Activated CD8-positive, alpha-beta memory T cell treated with anti-CD3 and anti-CD28 coated beads for 48 hours (primary cell): ENCODE measurements around the gene IGFBP7.

Experiments used
- DNase-seq, 3 experiments: peaks; one replicate each; pipeline ENCODE4 v3.0.0-alpha.2; 2020; ENCODE audit warnings: low read depth in 2 of 3, low spot score in 2 of 3

The IGFBP7 gene, protein sequence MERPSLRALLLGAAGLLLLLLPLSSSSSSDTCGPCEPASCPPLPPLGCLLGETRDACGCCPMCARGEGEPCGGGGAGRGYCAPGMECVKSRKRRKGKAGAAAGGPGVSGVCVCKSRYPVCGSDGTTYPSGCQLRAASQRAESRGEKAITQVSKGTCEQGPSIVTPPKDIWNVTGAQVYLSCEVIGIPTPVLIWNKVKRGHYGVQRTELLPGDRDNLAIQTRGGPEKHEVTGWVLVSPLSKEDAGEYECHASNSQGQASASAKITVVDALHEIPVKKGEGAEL

GRCh38 chr4:57109847-57110639 is at the start of gene IGFBP7:
Gene IGFBP7 (minus strand): TSS chr4:57110385. CDS start chr4:57110351, 34 bp downstream.
- no peak for DNase-seq

DNA sequence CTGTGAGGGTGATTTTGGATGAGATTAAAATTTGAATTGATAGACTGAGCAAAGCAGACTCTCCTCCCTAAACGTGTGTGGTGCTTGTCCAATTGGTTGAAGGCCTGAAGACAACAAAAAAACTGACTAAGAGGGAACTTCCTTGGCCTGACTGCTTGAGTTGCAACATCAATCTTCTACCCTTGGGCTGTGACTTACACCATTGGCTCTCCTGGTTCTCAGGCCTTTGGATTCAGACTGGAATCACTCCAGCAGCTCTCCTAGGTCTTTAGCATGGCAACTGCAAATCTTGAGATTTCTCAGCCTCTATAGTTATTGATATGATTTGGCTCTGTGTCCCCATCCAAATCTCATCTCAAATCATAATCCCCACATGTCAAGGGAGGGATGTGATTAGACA is 49.7 kb upstream of the IGFBP7 start:
- DNase-seq = no peak

DNA sequence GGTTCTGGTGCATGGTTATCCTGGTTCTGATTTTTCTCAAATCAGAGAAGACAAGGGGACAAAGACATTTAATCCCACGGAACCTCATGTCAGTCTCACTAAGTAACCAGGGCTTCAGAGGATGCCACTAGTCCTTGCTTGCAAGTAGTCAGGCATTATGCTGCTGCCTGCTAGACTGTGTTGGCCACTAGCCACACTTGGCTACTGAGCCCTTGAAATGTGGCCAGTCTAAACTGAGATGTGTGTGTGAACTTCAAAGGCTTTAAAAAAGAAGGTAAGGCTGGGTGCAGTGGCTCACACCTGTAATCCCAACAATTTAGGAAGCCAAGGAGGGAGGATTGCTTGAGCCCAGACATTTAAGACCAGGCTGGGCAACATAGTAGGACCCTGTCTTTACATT is 48.6 kb upstream of the IGFBP7 start:
- no peak for DNase-seq

DNA sequence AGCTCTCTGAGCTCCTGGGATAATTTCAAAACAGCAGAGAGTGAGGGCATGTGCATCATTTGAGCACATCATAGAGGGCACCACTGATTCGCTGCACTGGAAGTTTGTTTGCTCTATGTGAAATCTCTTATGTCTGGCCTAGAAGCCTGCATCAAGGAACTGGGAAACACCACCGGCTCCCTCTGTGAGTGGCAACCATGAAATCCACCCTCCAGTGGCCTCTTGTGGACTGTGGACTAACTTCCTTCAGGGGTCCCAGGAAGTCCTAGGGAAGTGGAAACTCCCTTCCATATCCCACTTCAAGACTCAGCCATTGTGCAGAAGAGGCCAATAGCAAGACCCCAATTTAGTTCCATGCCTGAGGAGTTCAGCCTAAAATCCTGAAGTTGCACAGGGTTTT is 48.0 kb upstream of the IGFBP7 start:
- no peak for DNase-seq

GRCh38 chr4:57157596-57158137 is 47.5 kb upstream of the IGFBP7 start:
- DNase-seq = no peak

- no peak for DNase-seq
Observed at GRCh38 chr4:57156242-57156990, 46.2 kb upstream of the IGFBP7 start.

DNA sequence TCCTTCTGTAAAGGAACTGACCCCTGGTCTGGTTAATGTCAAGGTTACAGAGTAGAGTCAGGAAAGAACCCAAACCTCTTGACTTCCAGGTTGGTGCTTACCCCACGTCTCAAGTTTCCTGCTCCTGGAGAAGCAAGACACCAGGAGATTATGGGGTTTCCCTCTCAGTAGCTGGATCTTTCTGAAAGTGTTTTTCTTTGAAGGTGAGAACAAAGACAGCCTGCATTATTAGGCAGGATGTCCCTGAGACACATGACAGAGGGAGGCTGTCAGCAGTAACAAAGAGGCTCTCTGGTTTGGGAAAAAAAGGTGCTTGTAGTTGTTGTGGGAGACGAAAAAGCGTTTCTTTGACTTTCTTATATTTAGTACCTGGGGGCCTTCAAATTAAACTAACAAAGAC is 44.7 kb upstream of the IGFBP7 start:
- no peak for DNase-seq

DNA sequence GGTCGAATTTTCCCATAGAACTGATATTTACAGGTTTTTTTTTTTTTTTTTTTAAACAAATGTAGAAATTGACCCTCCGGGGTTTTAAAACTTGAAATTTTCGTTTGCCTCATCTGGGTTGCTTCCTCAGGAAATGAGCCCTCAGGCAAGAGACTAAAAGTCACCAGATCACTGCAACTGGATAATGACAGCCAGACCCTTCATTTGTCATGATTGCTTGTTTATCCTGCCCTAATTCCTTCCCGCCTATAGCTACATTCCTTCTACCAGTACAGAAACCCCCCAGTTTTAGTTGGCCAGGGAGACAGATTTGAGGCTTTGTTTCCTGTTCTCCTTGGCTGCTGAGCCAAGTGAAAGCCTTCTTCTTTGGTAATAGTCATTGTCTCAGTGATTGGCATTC is 44.0 kb upstream of the IGFBP7 start:
- no peak for DNase-seq

- DNase-seq = no peak
Observed at GRCh38 chr4:57153207-57153606, 43.0 kb upstream of the IGFBP7 start.

GRCh38 chr4:57151481-57151880 is 41.3 kb upstream of the IGFBP7 start:
- no peak for DNase-seq

DNA sequence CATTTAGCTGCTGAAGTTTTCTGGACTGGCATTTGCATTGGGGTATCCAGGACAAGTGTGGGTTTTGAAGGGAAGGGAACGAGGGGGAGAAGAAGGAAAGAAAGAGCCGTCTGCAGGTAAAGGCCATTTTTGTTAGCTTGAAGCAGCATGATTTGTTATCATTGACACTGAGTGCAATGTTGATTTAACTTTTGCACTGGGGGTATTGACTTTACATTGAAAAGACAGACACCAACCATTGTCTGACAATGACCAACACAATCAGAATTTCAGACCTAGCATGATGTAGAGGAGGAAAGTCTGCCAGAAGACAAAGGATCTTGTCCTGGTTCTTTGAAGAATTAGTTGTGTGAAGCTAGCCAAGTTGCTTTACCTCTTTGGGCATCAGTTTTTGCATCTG is 39.6 kb upstream of the IGFBP7 start:
- DNase-seq = no peak

DNA sequence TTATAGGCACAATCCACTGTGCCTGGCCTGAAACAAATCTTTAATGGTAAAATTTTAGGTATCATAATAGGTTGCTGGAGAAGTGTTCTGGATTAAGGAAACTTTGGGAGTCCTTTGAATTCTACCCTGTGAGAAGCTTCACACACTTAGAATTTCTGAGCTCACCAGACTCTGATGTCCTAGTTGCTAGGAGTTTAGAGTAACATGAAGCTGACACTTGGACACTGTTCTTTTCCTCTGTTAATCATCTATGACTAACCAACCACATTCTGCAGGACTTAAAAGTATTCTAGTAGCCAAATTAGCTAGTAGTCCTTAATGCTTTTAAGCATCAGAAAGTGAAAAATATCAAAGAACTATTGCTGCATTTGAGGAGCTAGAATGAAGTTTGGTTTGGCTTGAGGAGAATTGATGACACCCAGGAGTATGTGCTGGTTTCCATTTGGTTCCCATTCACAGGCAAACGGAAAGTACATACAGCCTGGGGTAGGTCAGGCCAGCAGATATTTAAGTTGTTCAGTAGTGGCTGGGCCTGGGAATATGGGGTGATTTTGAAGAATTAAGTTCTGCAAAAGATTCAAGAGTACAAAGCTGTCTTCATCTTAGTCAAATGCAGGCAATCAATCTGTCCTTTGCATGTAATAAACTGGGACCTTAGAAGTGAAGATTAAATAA is 38.8 kb upstream of the IGFBP7 start:
- DNase-seq = no peak

DNA sequence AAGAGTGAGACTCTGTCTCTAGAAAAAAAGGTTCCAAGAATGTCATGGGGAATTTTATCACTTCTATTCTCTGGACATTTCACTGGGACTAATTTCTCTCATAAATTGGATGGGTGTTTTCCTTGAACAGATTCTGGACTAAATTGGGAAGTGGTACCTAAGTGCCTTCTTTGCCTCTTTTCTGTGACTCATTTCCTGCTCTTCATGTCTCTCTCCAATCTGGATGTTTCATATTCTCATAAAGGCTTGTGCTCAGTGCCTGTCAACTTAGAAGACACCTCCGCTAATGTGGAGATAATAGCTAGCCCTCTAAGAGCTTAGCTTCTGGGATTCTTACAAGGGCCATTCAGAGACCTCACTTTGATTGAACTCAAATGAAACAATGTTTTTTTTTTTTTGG is 38.0 kb upstream of the IGFBP7 start:
- DNase-seq = no peak

DNA sequence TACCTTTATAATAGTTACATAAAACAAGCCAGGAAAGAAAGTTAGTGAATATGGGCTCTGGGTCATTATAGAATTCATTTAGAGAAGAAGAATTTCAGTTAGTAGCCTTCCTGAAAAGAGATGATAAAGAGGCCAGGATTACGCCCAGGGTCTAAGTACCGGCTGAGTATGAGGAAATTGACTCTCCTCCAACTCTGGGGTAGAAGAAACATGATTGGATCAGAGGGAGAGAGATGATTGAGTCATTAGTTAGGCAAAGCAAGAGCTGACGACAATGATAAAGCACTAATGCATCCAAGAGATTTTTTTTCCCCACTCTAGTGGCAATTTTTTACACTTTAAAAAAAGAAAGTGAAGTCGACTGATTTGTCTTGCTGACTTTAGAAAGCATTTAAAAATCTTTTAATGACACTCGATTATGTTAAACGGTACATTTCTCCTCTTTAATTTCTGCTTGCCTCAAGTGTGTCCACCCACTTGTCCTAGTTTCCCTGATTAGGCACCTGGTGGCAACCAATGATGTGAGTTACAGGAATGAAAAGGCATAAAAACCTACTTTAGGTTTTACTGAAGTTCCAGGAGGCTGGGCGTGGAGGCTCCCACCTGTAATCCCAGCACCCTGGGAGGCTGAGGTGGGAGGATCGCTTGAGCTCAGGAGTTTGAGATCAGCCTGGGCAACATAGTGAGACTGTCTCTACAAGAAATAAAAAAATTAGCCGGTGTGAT is 37.3 kb upstream of the IGFBP7 start:
- no peak for DNase-seq

- no peak for DNase-seq
Observed at GRCh38 chr4:57146444-57146843, 36.3 kb upstream of the IGFBP7 start.

DNA sequence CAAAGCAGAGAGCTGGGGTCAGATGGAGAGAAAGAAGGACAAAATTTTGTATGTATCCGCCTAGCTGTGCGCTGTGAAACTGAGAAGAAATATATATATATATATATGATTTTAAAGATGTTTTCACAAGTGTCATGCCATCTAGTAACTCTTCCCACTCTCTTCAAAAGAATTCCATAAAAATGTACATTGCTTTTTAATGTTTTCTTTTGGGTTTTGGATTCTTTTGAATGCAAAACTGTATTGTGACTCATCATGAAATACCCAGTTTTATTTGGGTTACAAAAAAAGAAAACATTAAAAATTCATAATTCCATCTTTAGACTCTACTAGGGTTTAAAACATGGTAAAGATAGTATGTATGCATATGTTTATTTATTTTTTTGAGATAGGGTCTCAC is 34.3 kb upstream of the IGFBP7 start:
- no peak for DNase-seq

GRCh38 chr4:57139783-57140182 is 29.6 kb upstream of the IGFBP7 start:
- DNase-seq = no peak

DNA sequence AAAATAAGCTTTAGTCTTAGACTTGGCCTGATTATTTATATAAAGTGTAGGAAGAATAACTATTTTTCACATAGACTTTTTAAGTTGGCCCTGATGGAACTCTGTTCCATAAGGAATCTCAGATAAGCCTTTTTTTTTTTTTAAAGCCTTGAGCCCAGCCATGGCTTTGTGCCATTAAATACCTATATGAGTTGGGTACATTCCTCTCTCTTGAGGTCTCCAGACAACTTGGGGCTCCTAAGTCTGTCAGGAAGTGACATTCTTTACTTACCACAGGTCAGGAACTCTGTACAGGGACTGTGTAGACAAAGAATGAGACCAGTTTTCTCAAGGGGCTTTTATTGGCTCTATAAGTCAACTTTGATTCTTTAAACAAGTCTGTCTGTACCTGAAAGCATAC is 27.1 kb upstream of the IGFBP7 start:
- DNase-seq = no peak

DNA sequence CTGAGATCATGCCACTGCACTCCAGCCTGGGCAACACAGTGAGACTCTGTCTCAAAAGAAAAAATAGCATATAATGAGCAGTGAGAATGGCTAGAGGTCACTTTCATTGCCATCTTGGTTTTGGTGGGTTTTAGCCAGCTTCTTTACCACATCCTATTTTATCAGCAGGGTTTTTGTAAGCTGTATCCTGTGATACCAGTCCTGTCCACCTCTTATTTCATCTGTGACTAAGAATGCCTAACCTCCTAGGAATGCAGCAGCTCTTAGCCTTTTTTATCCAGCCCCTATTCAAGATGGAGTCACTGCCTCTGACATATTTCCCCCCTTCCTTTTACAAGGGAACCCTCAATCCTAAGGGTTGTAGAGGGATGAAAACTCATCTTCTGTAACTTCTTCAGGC is 26.1 kb upstream of the IGFBP7 start:
- no peak for DNase-seq

DNA sequence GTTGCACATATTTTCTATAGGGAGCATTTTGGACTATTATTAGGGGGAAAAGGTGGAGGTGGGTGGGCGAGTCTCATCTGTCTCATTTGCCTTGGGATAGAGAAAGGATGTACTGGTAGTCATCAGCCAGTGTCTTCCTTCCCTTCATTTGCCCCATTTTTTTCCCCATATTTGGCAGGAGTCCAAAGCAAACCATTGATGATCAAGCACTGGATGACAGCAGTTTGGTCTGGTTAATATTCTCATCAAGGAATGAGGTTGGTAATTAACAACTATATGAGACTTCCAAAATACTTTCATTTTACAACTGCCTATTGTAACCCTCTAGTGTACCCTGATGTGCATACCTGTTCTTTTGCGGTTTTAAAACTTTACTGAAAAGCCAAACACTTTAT is 22.6 kb upstream of the IGFBP7 start:
- DNase-seq = no peak
